Colon (tissue), 2 donors: ENCODE results near the gene ADGRG2.
A peak's percentile ranks its signal among the peaks of the same experiment; 100 is the strongest.

Experiments used
- FAIRE-seq: peaks from 2 replicates; lab custom pipeline; 2012; peaks lifted over from hg19 to GRCh38; lab: Jason Lieb, UNC
- donor health status: control.
- donor health status: control.

The ADGRG2 gene

GRCh38 chrX:19121898-19122640, at the start of gene ADGRG2:
TSS of gene ADGRG2 (minus strand) at chrX:19122468. CDS start at chrX:19068834, 53,634 bp downstream.
- no peak for FAIRE-seq

- no peak for FAIRE-seq
Observed at GRCh38 chrX:19168609-19169008, 46.3 kb upstream of the ADGRG2 start.

- no peak for FAIRE-seq
Observed at GRCh38 chrX:19162851-19163250, 40.6 kb upstream of the ADGRG2 start.

GRCh38 chrX:19156186-19156585, 33.9 kb upstream of the ADGRG2 start:
- FAIRE-seq: no peak

GRCh38 chrX:19152762-19153161, 30.5 kb upstream of the ADGRG2 start:
- peak; percentile 5 for FAIRE-seq

GRCh38 chrX:19137067-19137466, 14.8 kb upstream of the ADGRG2 start:
- no peak for FAIRE-seq

GRCh38 chrX:19133784-19134183, 11.5 kb upstream of the ADGRG2 start:
- no peak for FAIRE-seq

- no peak for FAIRE-seq
Observed at GRCh38 chrX:19133231-19133630, 11.0 kb upstream of the ADGRG2 start.

- no peak for FAIRE-seq
Observed at GRCh38 chrX:19130628-19131027, 8.4 kb upstream of the ADGRG2 start.

- FAIRE-seq: no peak
Observed at GRCh38 chrX:19129694-19130093, 7.4 kb upstream of the ADGRG2 start.

GRCh38 chrX:19127649-19128168, 5.4 kb upstream of the ADGRG2 start:
- FAIRE-seq: no peak

- no peak for FAIRE-seq
Observed at GRCh38 chrX:19122641-19123009, 357 bp upstream of the ADGRG2 start.

- no peak for FAIRE-seq
Observed at GRCh38 chrX:19121466-19121865, 802 bp downstream of the ADGRG2 start.

GRCh38 chrX:19110642-19111041, 11.6 kb downstream of the ADGRG2 start:
- FAIRE-seq: no peak

GRCh38 chrX:19107035-19107434, 15.2 kb downstream of the ADGRG2 start:
- FAIRE-seq: no peak

- FAIRE-seq: no peak
Observed at GRCh38 chrX:19100586-19100985, 21.7 kb downstream of the ADGRG2 start.

- FAIRE-seq: no peak
Observed at GRCh38 chrX:19097553-19098283, 24.6 kb downstream of the ADGRG2 start.

- no peak for FAIRE-seq
Observed at GRCh38 chrX:19096586-19096985, 25.7 kb downstream of the ADGRG2 start.

GRCh38 chrX:19094654-19095053, 27.6 kb downstream of the ADGRG2 start:
- FAIRE-seq: no peak

GRCh38 chrX:19091596-19091995, 30.7 kb downstream of the ADGRG2 start:
- FAIRE-seq: no peak

- FAIRE-seq: no peak
Observed at GRCh38 chrX:19089555-19090040, 32.7 kb downstream of the ADGRG2 start.

GRCh38 chrX:19086102-19086772, 36.0 kb downstream of the ADGRG2 start:
- FAIRE-seq: no peak

GRCh38 chrX:19085666-19086065, 36.6 kb downstream of the ADGRG2 start:
- no peak for FAIRE-seq
